IPS-20b (cell line): ENCODE results near the gene EPHA1.
"Not testable (repeated sequence)": the region's sequence is repeated elsewhere in the genome, so short reads cannot be mapped to it uniquely, and the experiment has no call there.

Source experiments
- H3K27ac ChIP-seq: one replicate; pipeline ENCODE4 v1.5.1; 2013; ENCODE audit warnings: low read length
- H3K27me3 ChIP-seq: 2 replicates; pipeline ENCODE4 v1.6.1; 2013; ENCODE audit warnings: mild to moderate bottlenecking, low read length, inconsistent platforms; ENCODE audit not compliant: insufficient read depth
- H3K36me3 ChIP-seq: 2 replicates; pipeline ENCODE4 v1.6.1; 2013; ENCODE audit warnings: low read depth, mild to moderate bottlenecking, inconsistent platforms, low read length, moderate library complexity; ENCODE audit not compliant: insufficient read depth
- H3K4me1 ChIP-seq: 2 replicates; pipeline ENCODE4 v1.6.1; 2013; ENCODE audit warnings: mild to moderate bottlenecking, control low read depth, inconsistent platforms, low read length, moderate library complexity; ENCODE audit not compliant: insufficient read depth
- H3K4me3 ChIP-seq: 2 replicates; pipeline ENCODE4 v1.5.1; 2013; ENCODE audit warnings: mild to moderate bottlenecking, low read length, inconsistent platforms
- H3K9ac ChIP-seq: 2 replicates; pipeline ENCODE4 v1.6.1; 2013; ENCODE audit warnings: low read depth, mild to moderate bottlenecking, inconsistent platforms, low read length, moderate library complexity
- H3K9me3 ChIP-seq: 2 replicates; pipeline ENCODE4 v1.6.1; 2013; ENCODE audit warnings: mild to moderate bottlenecking, low read depth, low read length, inconsistent platforms; ENCODE audit not compliant: insufficient read depth

The EPHA1 gene

DNA sequence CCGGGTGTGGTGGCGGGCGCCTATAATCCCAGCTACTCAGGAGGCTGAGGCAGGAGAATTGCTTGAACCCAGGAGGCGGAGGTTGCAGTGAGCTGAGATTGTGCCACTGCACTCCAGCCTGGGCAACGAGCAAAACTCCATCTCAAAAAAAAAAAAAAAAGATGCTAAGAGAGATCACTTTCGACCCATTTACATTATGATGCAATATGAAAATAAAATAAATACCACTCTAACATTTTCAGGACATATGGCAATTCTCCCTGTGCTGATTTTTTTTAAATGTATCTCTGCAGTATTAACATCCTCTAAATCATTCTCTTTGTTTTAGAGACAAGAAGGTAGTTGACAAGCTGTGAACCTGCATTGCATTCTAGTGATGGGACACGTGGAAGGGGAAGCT is 6.6 kb upstream of the EPHA1 start:
- not testable (repeated sequence) for H3K9ac ChIP-seq, H3K4me3 ChIP-seq, H3K36me3 ChIP-seq, H3K27me3 ChIP-seq, H3K27ac ChIP-seq, H3K9me3 ChIP-seq
- peaks cover 40% of the 10 kb centered on the region for H3K4me1 ChIP-seq

DNA sequence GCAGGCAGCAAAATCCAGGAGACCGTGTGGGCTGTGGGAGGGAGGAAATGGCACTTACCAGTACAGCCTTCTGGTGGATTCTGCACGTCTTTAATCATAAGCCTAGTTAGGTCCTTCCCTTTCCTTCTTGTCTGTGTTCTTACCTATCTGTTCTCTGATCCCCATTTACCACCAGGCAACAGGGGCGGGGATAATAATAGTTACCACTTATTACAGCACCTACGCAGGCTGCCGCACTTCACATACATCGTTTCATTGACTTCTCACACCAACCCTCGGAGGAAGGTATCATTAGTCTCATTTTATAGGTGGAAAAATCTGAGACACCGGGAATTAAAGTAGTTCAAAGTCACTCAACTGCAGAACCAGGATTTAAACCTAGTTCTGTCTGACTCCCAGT is 4.5 kb upstream of the EPHA1 start:
- no peaks in the 10 kb centered on the region for H3K9me3 ChIP-seq
- no peaks in the 10 kb centered on the region for H3K36me3 ChIP-seq
- H3K9ac ChIP-seq = no peak overlapping the region
- peaks cover 48% of the 10 kb centered on the region for H3K4me1 ChIP-seq
- no peaks in the 10 kb centered on the region for H3K27me3 ChIP-seq
- H3K27ac ChIP-seq = no peak overlapping the region
- H3K4me3 ChIP-seq = no peak overlapping the region

DNA sequence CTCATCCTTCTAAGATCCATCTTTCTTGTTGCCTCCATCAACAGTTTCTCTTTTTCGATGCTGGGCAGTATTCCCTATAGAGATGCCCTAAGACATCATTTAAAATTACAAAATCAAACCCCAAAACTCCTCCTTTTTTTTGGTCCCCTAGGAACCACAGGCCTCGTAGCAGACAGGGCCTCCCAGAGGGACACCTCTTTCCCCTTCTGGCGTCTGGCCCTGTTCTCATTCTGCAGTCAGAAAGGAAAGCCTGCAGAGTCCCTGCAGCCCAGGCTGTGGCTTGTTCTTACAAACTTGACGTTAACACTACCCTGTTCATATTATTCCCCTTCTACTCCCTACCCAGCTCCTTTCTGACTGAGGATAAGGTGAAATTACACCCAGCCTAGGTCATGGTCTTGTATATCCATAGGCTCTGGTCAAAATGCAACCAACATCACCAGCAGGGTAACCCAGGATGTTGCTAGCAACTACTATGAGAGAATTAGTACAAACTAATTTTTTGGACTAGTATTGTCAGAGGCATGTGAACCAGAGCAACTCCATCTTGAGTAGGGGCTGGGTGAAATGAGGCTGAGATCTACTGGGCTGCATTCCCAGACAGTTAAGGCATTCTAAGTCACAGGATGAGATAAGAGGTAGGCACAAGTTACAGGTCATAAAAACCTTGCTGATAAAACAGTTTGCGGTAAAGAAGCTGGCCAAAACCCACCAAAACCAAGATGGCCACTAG is 3.5 kb upstream of the EPHA1 start:
- H3K4me1 ChIP-seq = peaks cover 51% of the 10 kb centered on the region
- H3K36me3 ChIP-seq = no peaks in the 10 kb centered on the region
- no peaks in the 10 kb centered on the region for H3K27me3 ChIP-seq
- H3K4me3 ChIP-seq = no peak overlapping the region
- no peaks in the 10 kb centered on the region for H3K9me3 ChIP-seq
- peak overlapping the region; percentile 53 for H3K27ac ChIP-seq
- H3K9ac ChIP-seq = no peak overlapping the region

DNA sequence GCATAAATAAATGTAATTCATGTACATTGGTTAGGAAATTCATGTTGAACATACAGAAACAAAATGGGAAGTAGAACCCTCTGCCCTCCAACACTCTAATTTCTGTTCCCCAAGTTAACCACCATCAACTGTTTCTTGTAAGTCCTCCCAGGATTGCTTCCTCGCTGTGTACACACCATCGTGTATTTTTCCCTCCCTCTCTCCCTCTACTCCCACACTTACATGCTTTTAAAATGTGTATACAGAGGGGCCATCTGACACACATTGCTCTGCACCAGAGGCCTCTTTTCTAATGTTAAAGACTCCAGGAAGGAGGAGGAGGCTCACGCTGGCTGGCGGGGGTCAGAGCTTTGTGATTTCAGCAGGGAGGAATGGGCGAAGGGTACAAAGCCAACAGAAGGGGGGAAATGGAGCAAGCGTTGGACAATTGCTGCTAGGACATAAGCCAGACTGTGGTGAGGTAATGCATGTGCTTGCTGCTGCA is 1.9 kb upstream of the EPHA1 start:
- peak overlapping the region; percentile 7; the same call in 1 of the 2 replicates for H3K9ac ChIP-seq
- peaks cover 59% of the 10 kb centered on the region for H3K4me1 ChIP-seq
- peaks cover 8% of the 10 kb centered on the region; the same call in 1 of the 2 replicates for H3K36me3 ChIP-seq
- H3K4me3 ChIP-seq = peak overlapping the region; percentile 34; the same call in 1 of the 2 replicates
- H3K27me3 ChIP-seq = no peaks in the 10 kb centered on the region
- H3K27ac ChIP-seq = no peak overlapping the region
- H3K9me3 ChIP-seq = no peaks in the 10 kb centered on the region

DNA sequence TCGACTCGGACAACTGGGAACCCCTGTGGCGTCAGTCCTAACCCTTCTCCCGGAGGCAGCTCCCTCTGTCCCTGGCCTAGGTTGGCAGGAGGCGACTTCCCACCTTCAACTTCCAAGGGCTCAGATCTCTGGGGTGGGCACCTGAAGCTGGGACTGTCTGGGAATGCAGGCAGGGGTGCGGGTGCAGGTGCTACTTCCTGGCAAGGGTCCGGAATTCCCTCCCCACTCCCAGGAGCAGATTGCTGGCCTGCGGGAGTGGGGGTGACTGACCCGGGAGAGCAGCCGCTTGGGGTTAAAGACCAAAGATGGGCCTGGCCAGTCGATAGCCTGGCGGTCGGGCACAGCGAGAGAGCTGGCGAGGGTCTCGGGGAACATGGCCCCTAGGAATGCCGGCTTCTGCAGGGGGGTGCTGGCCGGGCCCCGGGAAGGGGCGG is 387 bp downstream of the EPHA1 start:
- H3K27ac ChIP-seq = peak overlapping the region; percentile 18
- H3K36me3 ChIP-seq = peaks cover 26% of the 10 kb centered on the region; the same call in 1 of the 2 replicates
- no peaks in the 10 kb centered on the region for H3K27me3 ChIP-seq
- H3K9ac ChIP-seq = peak overlapping the region; percentile 92
- no peaks in the 10 kb centered on the region for H3K9me3 ChIP-seq
- H3K4me1 ChIP-seq = peaks cover 61% of the 10 kb centered on the region
- peak overlapping the region; percentile 89 for H3K4me3 ChIP-seq

DNA sequence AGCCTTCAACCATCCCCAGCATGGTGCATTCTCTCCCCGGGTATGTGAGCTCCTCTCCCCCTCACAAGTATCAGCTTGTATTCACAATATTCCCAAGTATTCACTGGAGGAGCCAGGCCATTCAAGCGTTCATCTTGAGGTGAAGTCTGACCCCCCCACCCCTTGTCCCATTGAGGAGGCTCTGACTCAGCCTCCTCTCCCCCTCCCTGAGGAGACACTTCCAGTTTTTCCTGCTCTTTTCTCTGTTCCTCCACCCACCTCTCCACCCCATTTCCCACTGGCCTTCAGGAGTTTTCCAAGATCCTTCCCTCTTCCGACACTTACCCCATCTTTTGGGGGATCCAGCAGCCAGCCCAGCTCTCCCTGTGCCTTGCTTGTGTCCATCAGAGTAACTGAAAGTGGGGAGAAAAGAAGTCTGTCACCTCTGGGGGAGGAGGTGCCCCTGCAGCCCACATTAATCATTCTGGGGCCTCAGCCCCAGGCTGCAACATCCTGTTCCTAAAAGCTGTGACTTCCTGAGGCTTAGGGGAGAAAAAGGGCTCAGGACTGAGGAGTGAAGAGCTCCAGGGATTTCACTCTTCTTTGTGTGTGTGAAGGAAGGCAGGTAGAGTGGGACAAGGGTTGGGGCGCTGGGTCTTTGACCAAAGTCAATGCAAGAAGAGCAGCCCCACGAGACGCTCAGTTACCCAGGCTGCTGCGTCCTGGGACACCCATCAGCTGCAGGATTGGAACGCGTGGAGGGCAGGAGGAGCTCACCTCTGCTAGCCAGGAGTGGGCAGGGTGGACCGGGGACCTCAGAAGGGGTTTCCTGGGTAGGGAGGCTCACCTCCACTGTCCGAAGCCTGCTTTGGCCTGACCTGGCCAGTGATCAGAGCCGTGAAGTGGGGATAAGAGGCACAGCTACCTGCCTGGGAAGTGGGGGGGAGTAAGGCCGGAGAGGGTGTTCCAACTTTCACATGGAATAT is 1.1 kb downstream of the EPHA1 start:
- Histone ChIP-seq H3K4me1 (peaks cover 54% of the 10 kb centered on the region), H3K27me3 (no peaks in the 10 kb centered on the region), H3K9ac (peak overlapping the region; percentile 92), H3K27ac (peak overlapping the region; percentile 18), H3K4me3 (peak overlapping the region; percentile 89), H3K36me3 (peaks cover 30% of the 10 kb centered on the region), H3K9me3 (no peaks in the 10 kb centered on the region)

DNA sequence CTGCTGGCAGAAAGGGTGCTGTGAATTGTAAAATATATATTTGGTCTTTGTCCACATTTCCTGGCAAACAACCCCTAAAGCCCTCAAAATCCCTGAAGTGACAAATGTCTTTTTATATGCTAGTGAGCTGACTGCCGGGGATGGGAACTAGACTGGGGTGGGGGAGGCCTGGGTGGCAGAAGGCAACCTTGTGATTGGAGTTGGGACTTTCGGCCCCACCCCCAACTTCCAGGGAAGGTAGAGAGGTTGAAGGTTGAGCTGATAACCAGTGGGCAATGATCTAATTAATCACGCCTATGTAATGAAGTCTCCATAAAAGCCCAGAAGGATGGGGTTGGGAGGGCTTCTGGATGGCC is 2.7 kb downstream of the EPHA1 start:
- Histone ChIP-seq H3K27ac (no peak overlapping the region), H3K36me3 (peaks cover 45% of the 10 kb centered on the region), H3K9ac (peak overlapping the region; percentile 35; the same call in 1 of the 2 replicates), H3K4me3 (peak overlapping the region; percentile 89; the same call in 1 of the 2 replicates), H3K27me3 (no peaks in the 10 kb centered on the region), H3K9me3 (no peaks in the 10 kb centered on the region), H3K4me1 (peaks cover 38% of the 10 kb centered on the region)

DNA sequence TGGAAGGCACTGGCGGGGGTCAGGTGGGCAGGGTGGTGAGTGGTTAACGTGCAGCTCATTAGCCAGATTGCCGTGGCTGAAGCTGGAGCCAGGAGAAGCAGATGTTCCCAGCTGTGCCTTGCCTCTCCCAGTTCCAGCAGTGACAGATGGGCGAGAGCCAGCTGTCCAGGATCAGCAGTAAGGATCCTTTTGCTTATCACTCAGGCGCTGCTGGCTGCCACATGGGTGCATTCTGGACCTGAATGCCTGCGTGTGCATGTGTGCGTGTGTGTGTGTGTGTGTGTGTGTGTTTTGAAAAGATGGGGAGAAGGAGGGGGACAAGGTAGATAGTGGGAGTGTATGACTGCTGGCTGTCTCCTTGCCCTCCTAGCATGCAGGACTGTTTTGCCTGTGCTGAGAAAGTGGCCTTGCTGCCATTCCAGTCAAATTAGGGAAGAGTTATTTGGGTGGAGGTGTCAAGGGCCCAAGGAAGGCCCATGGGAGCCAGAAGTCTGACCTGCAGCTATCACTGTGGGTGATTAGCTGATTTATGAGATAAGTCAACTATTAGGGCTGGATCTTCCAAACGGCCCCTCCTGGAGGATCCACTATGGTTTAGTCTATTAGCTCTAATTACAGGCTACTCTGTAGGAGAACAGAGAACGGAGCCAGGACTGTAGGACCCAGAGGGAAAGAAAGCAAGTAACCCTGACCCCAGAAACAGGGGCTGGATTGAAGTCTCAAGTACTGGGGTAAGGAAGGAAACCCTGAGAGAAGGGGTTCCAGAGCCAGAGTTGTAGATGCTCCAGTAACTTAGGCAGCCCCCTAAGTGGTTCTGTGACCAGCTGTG is 3.3 kb downstream of the EPHA1 start:
- peak overlapping the region; percentile 23; the same call in 1 of the 2 replicates for H3K9ac ChIP-seq
- no peaks in the 10 kb centered on the region for H3K9me3 ChIP-seq
- H3K27me3 ChIP-seq = no peaks in the 10 kb centered on the region
- H3K36me3 ChIP-seq = peaks cover 51% of the 10 kb centered on the region
- peaks cover 38% of the 10 kb centered on the region for H3K4me1 ChIP-seq
- peak overlapping the region; percentile 89; the same call in 1 of the 2 replicates for H3K4me3 ChIP-seq
- no peak overlapping the region for H3K27ac ChIP-seq

DNA sequence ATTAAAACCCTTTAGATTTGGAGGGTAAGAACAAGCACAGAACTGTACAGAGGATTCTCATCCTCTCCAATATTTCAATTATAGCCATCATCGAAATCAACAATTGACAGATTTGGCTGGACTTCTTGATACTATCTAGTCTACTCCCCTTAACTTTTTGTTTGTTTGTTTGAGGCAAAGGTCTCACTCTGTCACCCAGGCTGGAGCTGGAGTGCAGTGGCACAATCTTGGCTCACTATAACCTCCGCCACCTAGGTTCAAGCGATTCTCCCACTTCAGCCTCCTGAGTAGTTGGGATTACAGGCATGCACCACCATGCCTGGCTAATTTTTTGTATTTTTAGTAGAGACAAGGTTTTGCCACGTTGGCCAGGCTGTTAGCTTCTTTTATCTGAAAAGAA is 6.4 kb downstream of the EPHA1 start:
- not testable (repeated sequence) for H3K9ac ChIP-seq, H3K4me3 ChIP-seq, H3K9me3 ChIP-seq, H3K27me3 ChIP-seq, H3K27ac ChIP-seq
- Histone ChIP-seq H3K36me3 (peaks cover 82% of the 10 kb centered on the region), H3K4me1 (peaks cover 21% of the 10 kb centered on the region)

DNA sequence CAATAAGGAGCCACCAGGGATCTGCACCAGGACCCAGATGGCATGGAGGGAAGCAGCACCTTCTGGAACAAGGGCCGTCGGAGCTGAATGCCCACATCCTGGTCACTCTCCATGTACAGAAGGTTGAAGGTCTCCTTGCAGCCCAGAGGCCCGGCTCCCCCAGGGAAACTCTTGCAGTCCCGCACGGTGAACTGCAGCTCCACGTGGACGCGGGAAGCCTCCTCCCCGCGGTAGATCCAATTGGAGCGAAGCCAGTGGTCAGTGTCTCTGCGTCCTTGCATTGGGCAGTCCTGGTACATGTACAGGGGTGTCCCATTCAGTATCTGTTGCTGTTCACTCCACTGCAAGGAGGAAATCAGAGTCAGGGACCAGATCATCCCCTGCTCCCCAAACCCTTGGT is 7.4 kb downstream of the EPHA1 start:
- H3K9me3 ChIP-seq = no peaks in the 10 kb centered on the region
- H3K27ac ChIP-seq = no peak overlapping the region
- no peak overlapping the region for H3K9ac ChIP-seq
- H3K4me3 ChIP-seq = no peak overlapping the region
- H3K27me3 ChIP-seq = no peaks in the 10 kb centered on the region
- peaks cover 12% of the 10 kb centered on the region for H3K4me1 ChIP-seq
- H3K36me3 ChIP-seq = peaks cover 87% of the 10 kb centered on the region

DNA sequence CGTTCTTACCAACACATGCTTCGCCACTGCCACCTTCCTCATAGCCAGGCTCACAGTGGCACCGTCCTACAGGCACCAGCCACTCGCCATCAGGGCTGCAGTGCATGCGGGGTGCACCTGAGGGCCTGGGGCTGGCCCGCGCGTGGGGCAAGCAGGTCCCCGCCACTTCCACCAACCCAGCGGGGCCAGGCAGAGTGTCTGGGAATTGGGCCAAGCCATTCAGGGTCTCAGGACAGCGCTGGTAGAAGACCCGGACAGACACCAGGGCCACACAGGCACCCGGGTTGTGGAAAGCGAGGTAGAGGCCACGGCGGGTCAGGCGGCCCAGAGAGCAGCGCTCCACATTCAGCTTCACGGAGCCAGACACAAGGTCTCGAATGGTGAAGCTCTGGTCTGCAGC is 9.0 kb downstream of the EPHA1 start:
- H3K9me3 ChIP-seq = no peaks in the 10 kb centered on the region
- no peak overlapping the region for H3K27ac ChIP-seq
- no peaks in the 10 kb centered on the region for H3K27me3 ChIP-seq
- no peak overlapping the region for H3K4me3 ChIP-seq
- peaks cover 91% of the 10 kb centered on the region for H3K36me3 ChIP-seq
- no peak overlapping the region for H3K9ac ChIP-seq
- H3K4me1 ChIP-seq = no peaks in the 10 kb centered on the region
